GM21717 (cell line): ENCODE measurements around the gene FBXL13.
"Not testable (repeated sequence)": the region's sequence is repeated elsewhere in the genome, so short reads cannot be mapped to it uniquely, and the experiment has no call there.

Source experiments
- ATAC-seq: cut with Tn5 transposase; IDR thresholded peaks from one replicate; pipeline ENCODE4 v1.9.1; 2021; ENCODE audit warnings: mild to moderate bottlenecking, moderate library complexity; ENCODE audit not compliant: unreplicated experiment

FBXL13 gene

DNA sequence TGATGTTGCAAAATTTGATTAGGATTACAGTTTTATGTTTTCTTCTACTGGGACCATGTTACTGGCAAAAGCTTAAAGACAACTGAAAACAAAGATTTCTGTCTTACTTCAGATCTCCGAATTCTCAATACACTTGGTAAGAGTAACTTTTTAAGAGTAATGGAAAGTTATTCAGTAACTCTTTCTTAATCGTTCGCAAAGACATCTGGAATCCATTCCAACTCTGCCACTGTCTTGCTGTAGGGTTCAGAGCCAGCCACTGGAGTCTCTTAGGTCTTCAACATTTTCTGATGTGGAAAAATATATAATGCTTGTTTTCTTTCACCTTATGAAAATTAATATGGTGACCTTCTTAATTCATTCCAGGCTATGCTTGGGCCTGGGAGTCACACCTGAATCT lies 295.9 kb downstream of the FBXL13 start:
- ATAC-seq = not testable (repeated sequence)

DNA sequence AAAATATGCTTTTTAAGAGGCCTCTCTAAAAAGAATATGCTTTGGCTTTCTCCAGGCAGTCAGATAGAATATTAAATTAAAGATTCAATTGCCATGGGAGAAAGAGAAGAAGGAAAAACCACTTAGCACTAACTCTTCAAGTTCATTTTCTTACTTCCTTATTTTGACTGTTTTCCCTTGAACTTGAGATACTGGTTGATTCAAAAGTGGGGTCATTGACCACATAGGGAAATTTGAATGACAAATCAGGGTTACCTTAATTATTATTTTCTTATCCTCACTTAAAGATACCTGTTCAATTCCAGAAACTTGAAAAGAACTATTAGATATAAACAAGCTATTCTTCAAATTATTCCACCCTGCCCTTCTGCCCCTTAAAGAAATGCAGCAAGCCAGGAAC lies 298.4 kb downstream of the FBXL13 start:
- ATAC-seq = not testable (repeated sequence)

- not testable (repeated sequence) for ATAC-seq
Observed at GRCh38 chr7:102770467-102770866, 304.1 kb downstream of the FBXL13 start.

GRCh38 chr7:102769657-102770192 lies 304.9 kb downstream of the FBXL13 start:
- not testable (repeated sequence) for ATAC-seq

DNA sequence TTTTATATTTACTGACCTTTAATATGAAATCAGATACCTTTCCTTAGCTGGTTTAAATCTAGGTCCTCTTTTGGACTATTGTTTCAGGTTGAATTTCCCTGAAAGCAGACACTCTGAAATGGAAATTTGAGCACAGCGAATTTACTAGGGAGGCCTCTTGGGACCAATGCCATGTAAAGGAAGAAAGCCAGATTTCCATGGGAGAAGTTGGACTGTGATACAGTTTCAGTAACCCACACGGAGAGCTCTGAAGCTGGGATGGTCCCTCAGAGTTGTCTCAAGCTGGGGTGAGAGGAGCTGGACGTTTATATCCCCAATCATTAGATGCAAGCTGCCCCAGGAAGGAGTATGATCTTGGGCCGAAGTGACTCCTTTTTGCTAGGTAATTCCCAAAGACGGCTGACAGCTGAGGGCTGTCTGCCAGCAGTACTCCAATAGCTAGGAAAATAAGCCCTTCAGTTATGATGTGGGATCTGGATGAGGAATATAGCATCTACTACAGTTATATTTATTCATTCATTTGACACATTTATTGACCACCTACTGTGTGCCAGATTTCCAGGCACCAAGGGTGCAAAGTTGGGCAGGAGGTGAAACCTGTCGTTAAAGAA lies 311.2 kb downstream of the FBXL13 start:
- not testable (repeated sequence) for ATAC-seq
